ENCODE data around the gene RNF114. TPM values are rescaled to one million over a fixed set of nuclear protein-coding genes. Genes with fewer than 3 reads are reported as not detected.

Gene RNF114
- polyA plus RNA-seq, 3 donors = 128 to 164 (median 146) TPM

DNA sequence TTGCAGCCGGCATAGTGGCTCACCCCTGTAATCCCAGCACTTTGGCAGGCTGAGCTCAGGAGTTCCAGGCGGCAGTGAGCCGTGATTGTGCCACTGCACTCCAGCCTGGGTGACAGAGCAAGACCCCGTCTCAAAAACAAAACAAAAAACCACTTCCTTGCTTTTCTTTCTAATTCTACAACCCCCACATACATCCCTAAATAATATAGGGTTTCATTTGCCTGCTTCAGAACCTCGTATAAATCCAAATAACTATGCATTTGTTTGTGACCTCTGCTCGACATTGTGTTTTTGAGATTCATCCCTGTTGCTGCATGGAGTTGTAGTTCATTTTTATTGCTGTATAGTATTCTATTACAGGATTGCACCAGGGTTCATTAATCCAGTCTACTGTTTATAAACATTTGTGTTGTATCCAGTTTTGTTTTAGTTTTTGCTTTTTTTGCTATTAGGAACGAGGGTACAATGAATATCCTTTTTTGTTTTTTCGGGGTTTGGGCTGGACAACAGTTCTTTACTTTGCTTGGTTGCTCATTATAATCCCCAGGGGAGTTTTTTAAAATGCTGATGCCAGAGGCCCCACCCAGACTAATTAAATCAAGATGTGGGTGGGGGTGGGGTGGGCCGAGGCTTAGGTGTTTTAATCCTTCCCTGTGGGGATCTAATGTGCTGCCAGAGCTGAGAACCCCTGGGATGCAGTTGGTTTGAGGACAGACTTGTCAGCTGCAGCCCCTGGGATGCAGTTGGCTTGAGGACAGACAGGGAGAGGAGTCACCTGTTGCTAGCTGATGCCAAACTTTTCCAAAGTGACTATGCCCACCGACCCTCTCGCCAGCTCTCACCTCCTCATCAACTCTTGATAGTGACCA, 44.2 kb downstream of the RNF114 start:
- Histone ChIP-seq H3K4me3 (replicated peaks in 1 of 3; ENCODE audit: low read depth in 2 of 3, low read length in 3 of 3) (no peak overlapping the region), H3K9ac (ENCODE audit: insufficient read depth, low read length, poor library complexity, severe bottlenecking) (no peak overlapping the region), H4K20me1 (ENCODE audit: insufficient read depth, low read length) (peaks cover 24% of the 10 kb centered on the region), H3K4me2 (replicated peaks; ENCODE audit: extremely low read depth, low read length, poor library complexity, severe bottlenecking) (no peak overlapping the region), H3K27ac (ENCODE audit: low read depth in 1 of 2, low read length in 2 of 2) (no peak overlapping the region), H2AFZ (ENCODE audit: insufficient read depth, low read depth, low read length, poor library complexity, severe bottlenecking) (no peak overlapping the region), H3K27me3 (ENCODE audit: control insufficient read depth in 2 of 2, insufficient read depth in 2 of 2, low read length in 2 of 2) (peaks cover 0 to 10% of the 10 kb centered on the region in 2 donors), H3K79me2 (ENCODE audit: insufficient read depth, low read length) (peaks cover 7% of the 10 kb centered on the region), H3K9me3 (replicated peaks in 1 of 2; ENCODE audit: control insufficient read depth in 1 of 2, insufficient read depth in 1 of 2, low read length in 2 of 2) (no peaks in the 10 kb centered on the region), H3K4me1 (ENCODE audit: control insufficient read depth in 1 of 2, insufficient read depth in 2 of 2, low read length in 2 of 2) (peaks cover 23 to 48% of the 10 kb centered on the region in 2 donors), H3K36me3 (replicated peaks in 1 of 2; ENCODE audit: control insufficient read depth in 1 of 2, insufficient read depth in 2 of 2, low read length in 2 of 2) (no peaks in the 10 kb centered on the region)
- H3K4me1 Mint-ChIP-seq = peaks cover 39% of the 10 kb centered on the region
- H3K4me3 Mint-ChIP-seq = no peak overlapping the region
- TF ChIP-seq, protein P1, sequence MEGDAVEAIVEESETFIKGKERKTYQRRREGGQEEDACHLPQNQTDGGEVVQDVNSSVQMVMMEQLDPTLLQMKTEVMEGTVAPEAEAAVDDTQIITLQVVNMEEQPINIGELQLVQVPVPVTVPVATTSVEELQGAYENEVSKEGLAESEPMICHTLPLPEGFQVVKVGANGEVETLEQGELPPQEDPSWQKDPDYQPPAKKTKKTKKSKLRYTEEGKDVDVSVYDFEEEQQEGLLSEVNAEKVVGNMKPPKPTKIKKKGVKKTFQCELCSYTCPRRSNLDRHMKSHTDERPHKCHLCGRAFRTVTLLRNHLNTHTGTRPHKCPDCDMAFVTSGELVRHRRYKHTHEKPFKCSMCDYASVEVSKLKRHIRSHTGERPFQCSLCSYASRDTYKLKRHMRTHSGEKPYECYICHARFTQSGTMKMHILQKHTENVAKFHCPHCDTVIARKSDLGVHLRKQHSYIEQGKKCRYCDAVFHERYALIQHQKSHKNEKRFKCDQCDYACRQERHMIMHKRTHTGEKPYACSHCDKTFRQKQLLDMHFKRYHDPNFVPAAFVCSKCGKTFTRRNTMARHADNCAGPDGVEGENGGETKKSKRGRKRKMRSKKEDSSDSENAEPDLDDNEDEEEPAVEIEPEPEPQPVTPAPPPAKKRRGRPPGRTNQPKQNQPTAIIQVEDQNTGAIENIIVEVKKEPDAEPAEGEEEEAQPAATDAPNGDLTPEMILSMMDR (IDR thresholded peaks at IDR 0.05) = no peak
- H3K9me3 Mint-ChIP-seq = no peaks in the 10 kb centered on the region
- H3K27me3 Mint-ChIP-seq (ENCODE audit: low read depth in 3 of 3) = peaks cover 22 to 27% (median 25%) of the 10 kb centered on the region in 3 donors
- H3K36me3 Mint-ChIP-seq = peaks cover 8 to 12% of the 10 kb centered on the region in 2 donors
- intact Hi-C loops (cut with micrococcal nuclease) = no loop called here
- peak overlapping the region in 2 of 7 donors; percentile 14 to 64 for H3K27ac Mint-ChIP-seq
- WGBS (ENCODE audit: insufficient coverage) = 80% methylated on average over 6 of the region's 11 CpGs
- DNase-seq = no peak

DNA sequence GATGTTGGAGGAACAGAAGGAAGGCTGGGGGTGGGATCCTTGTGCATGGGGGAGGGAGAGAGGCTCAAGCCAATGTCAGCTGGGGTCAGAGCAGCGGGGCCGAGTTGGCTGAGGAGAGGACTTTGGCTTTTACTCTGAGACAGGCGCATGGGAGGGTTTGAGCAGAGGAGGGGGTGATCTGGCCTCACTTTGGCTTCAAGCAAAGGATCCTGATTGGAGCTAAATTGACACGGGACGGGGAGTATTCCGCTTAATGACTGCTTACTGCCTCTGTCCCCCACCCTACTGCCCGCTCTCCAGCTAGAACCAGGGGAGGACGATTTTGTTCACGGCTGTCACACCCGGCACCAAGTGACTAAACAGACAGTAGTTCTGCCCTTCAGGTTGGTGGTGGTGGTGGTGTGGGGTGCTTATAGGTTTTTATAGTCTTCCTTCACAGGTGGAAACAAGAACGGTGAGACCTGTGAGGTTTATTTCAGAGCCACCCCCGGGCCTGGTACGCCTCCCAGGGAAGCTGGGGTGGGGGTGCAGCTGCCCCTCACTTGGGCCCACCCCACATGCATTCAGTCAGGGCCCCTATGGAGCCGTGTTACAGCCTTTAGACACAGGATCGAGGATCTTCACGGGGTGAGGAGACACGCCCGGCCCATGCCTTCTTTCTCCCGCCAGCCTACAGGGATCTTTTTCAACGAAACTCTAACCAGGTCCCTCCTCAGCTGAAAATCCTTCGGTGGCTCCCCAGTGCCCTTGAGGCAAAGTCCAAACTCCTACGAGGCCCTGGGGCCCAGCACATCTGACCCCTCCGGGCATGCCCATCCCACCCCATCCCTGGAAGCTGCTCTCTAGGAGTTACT, 45.2 kb downstream of the RNF114 start:
- Histone ChIP-seq H3K27ac (ENCODE audit: low read depth in 1 of 2, low read length in 2 of 2) (no peak overlapping the region), H2AFZ (ENCODE audit: insufficient read depth, low read depth, low read length, poor library complexity, severe bottlenecking) (no peak overlapping the region), H3K27me3 (ENCODE audit: control insufficient read depth in 2 of 2, insufficient read depth in 2 of 2, low read length in 2 of 2) (peaks cover 0 to 10% of the 10 kb centered on the region in 2 donors), H3K9ac (ENCODE audit: insufficient read depth, low read length, poor library complexity, severe bottlenecking) (peak overlapping the region; percentile 39), H3K4me3 (replicated peaks in 1 of 3; ENCODE audit: low read depth in 2 of 3, low read length in 3 of 3) (no peak overlapping the region), H4K20me1 (ENCODE audit: insufficient read depth, low read length) (peaks cover 33% of the 10 kb centered on the region), H3K4me2 (replicated peaks; ENCODE audit: extremely low read depth, low read length, poor library complexity, severe bottlenecking) (peak overlapping the region; percentile 89), H3K9me3 (replicated peaks in 1 of 2; ENCODE audit: control insufficient read depth in 1 of 2, insufficient read depth in 1 of 2, low read length in 2 of 2) (no peaks in the 10 kb centered on the region), H3K79me2 (ENCODE audit: insufficient read depth, low read length) (peaks cover 7% of the 10 kb centered on the region), H3K36me3 (replicated peaks in 1 of 2; ENCODE audit: control insufficient read depth in 1 of 2, insufficient read depth in 2 of 2, low read length in 2 of 2) (no peaks in the 10 kb centered on the region), H3K4me1 (ENCODE audit: control insufficient read depth in 1 of 2, insufficient read depth in 2 of 2, low read length in 2 of 2) (peaks cover 23 to 58% of the 10 kb centered on the region in 2 donors)
- H3K4me1 Mint-ChIP-seq = peaks cover 44% of the 10 kb centered on the region
- peak overlapping the region in 3 of 7 donors; percentile 79 to 84 (median 79) for H3K27ac Mint-ChIP-seq
- TF ChIP-seq, protein P1 (IDR thresholded peaks at IDR 0.05) = no peak
- DNase-seq = no peak
- peak overlapping the region in 1 of 2 donors; percentile 85 for H3K4me3 Mint-ChIP-seq
- H3K27me3 Mint-ChIP-seq (ENCODE audit: low read depth in 3 of 3) = peaks cover 20 to 27% (median 22%) of the 10 kb centered on the region in 3 donors
- no peaks in the 10 kb centered on the region for H3K9me3 Mint-ChIP-seq
- WGBS (ENCODE audit: insufficient coverage) = 83% methylated on average over 16 of the region's 23 CpGs
- peaks cover 8 to 12% of the 10 kb centered on the region in 2 donors for H3K36me3 Mint-ChIP-seq
- intact Hi-C loops (cut with micrococcal nuclease) = no loop called here

All from CD14-positive monocyte (primary cell).